HCT116 (cell line): ENCODE measurements around the gene FAR2. TPM values are rescaled to one million over a fixed set of nuclear protein-coding genes. Genes with fewer than 3 reads are reported as not detected.

Experiments
- ATAC-seq: fragments of 200-7000 bp; cut with Tn5 transposase; 2 replicates; pipeline ENCODE4 v1.9.1; 2020; ENCODE audit warnings: mild to moderate bottlenecking, moderate library complexity
- BruUV-seq: library from RNA; stranded (reverse); fragments of 400-500 nt; replicated peaks from 2 replicates; lab custom pipeline; 2021; lab: Mats Ljungman, UMichigan
- CTCF ChIA-PET: fragments of 300-600 bp; sonication (Branson Sonifier 250); formaldehyde crosslinking; loops from one replicate; lab custom pipeline; 2021; ENCODE audit warnings: antibody characterized with exemption; lab: Charles Lee
- POLR2A ChIA-PET: fragments of 300-600, 350-600 bp; sonication (Branson Sonifier 250); formaldehyde crosslinking; loops from one replicate; lab custom pipeline; 2021; ENCODE audit warnings: antibody characterized with exemption; lab: Charles Lee
- RAD21 ChIA-PET, 2 experiments: fragments of 300-600 bp; sonication (Branson Sonifier 250); formaldehyde crosslinking; loops; one replicate each; lab custom pipeline; 2023; ENCODE audit warnings: low total read pairs in 2 of 2; ENCODE audit not compliant: uncharacterized antibody in 2 of 2, unreplicated experiment in 2 of 2, low non-redundant PET in 1 of 2; lab: Charles Lee
- DNase-seq: peaks from one replicate; pipeline ENCODE4 v3.0.0-alpha.2; 2010; ENCODE audit warnings: low read depth, low spot score
- H2AFZ ChIP-seq: fragments of 200-600 bp; shearing (Covaris generic), sonication (generic); 2 replicates; pipeline ENCODE4 v1.6.1; 2017; ENCODE audit warnings: low read depth, mixed run types, mixed read lengths, antibody characterized with exemption, low read length; ENCODE audit not compliant: poor library complexity, severe bottlenecking
- H3K27ac ChIP-seq: 2 replicates; pipeline ENCODE4 v1.5.1; 2012; ENCODE audit warnings: low read depth, low read length
- H3K27me3 ChIP-seq: fragments of 200-600 bp; sonication (generic); 2 replicates; pipeline ENCODE4 v1.6.1; 2016; ENCODE audit warnings: mixed run types, low read length, mixed read lengths; ENCODE audit not compliant: insufficient read depth
- H3K36me3 ChIP-seq, 2 experiments: fragments of 200-500 bp in 1 of 2; fragments of 200-600 bp in 1 of 2; sonication (Bioruptor generic) in 1 of 2; sonication (generic) in 1 of 2; 2 replicates each; pipeline versions ENCODE4 v1.5.1 to v1.6.1; 2014 to 2016; ENCODE audit warnings: low read length in 2 of 2, inconsistent platforms in 1 of 2, mixed read lengths in 1 of 2, mixed run types in 1 of 2; ENCODE audit not compliant: insufficient read depth in 2 of 2, control insufficient read depth in 1 of 2
- H3K4me1 ChIP-seq, 2 experiments: fragments of 200-600 bp in 1 of 2; sonication (generic) in 1 of 2; 2 replicates each; pipeline versions ENCODE4 v1.5.1 to v1.6.1; 2012 to 2017; ENCODE audit warnings: low read length in 2 of 2, inconsistent platforms in 1 of 2, mild to moderate bottlenecking in 1 of 2, mixed read lengths in 1 of 2, mixed run types in 1 of 2, moderate library complexity in 1 of 2; ENCODE audit not compliant: insufficient read depth in 2 of 2, control insufficient read depth in 1 of 2
- H3K4me2 ChIP-seq: fragments of 200-600 bp; sonication (generic); 2 replicates; pipeline ENCODE4 v1.6.1; 2017; ENCODE audit warnings: mixed run types, low read length, mixed read lengths
- H3K4me3 ChIP-seq, 2 experiments: fragments of 200-600 bp in 1 of 2; sonication (generic) in 1 of 2; replicated peaks in 1 of 2; 2 replicates each; pipeline ENCODE4 v1.5.1; 2011 to 2016; ENCODE audit warnings: low read length in 2 of 2, control low read depth in 1 of 2, low read depth in 1 of 2, mild to moderate bottlenecking in 1 of 2, mixed read lengths in 1 of 2, mixed run types in 1 of 2
- H3K79me2 ChIP-seq: fragments of 200-600 bp; sonication (generic); 2 replicates; pipeline ENCODE4 v1.6.1; 2017; ENCODE audit warnings: mild to moderate bottlenecking, mixed run types, low read length, moderate library complexity, mixed read lengths; ENCODE audit not compliant: insufficient read depth
- H3K9ac ChIP-seq: fragments of 200-600 bp; sonication (generic); 2 replicates; pipeline ENCODE4 v1.6.1; 2016; ENCODE audit warnings: low read length, mixed read lengths
- H3K9me2 ChIP-seq: fragments of 200-600 bp; sonication (generic), shearing (Covaris generic); 2 replicates; pipeline ENCODE4 v1.6.1; 2017; ENCODE audit warnings: mixed run types, mild to moderate bottlenecking, moderate library complexity; ENCODE audit not compliant: insufficient read depth
- H3K9me3 ChIP-seq, 2 experiments: fragments of 200-500 bp in 1 of 2; fragments of 200-600 bp in 1 of 2; sonication (Bioruptor generic) in 1 of 2; sonication (generic) in 1 of 2; 2 replicates each; pipeline ENCODE4 v1.6.1; 2014 to 2017; ENCODE audit warnings: low read length in 2 of 2, mixed read lengths in 2 of 2, inconsistent platforms in 1 of 2, low read depth in 1 of 2, mild to moderate bottlenecking in 1 of 2, mixed run types in 1 of 2, moderate library complexity in 1 of 2; ENCODE audit not compliant: control insufficient read depth in 1 of 2, insufficient read depth in 1 of 2
- H4K20me1 ChIP-seq: fragments of 200-600 bp; sonication (generic), shearing (Covaris generic); 2 replicates; pipeline ENCODE4 v1.6.1; 2017; ENCODE audit warnings: mixed run types, mild to moderate bottlenecking, moderate library complexity; ENCODE audit not compliant: insufficient read depth
- CBX3 ChIP-seq: IDR thresholded peaks from 2 replicates; pipeline ENCODE4 v1.6.1; 2012; ENCODE audit warnings: low read depth
- EGR1 ChIP-seq: IDR thresholded peaks from 2 replicates; pipeline ENCODE4 v1.6.1; 2012; ENCODE audit warnings: low read depth
- ELF1 ChIP-seq: IDR thresholded peaks from 2 replicates; pipeline ENCODE4 v1.6.1; 2012; ENCODE audit warnings: low read depth, borderline replicate concordance
- FOSL1 ChIP-seq: IDR thresholded peaks from 2 replicates; pipeline ENCODE4 v1.6.1; 2012; ENCODE audit warnings: low read depth
- JUND ChIP-seq: IDR thresholded peaks from 2 replicates; pipeline ENCODE4 v1.6.1; 2012
- POLR2A ChIP-seq: IDR thresholded peaks from 2 replicates; pipeline ENCODE4 v1.7.0; 2011; ENCODE audit warnings: borderline replicate concordance; ENCODE audit not compliant: insufficient read depth, insufficient read length; ENCODE audit errors: extremely low read depth
- SIN3A ChIP-seq: IDR thresholded peaks from 2 replicates; pipeline ENCODE4 v1.6.1; 2012; ENCODE audit warnings: low read depth
- SP1 ChIP-seq: IDR thresholded peaks from 2 replicates; pipeline ENCODE4 v1.6.1; 2012; ENCODE audit warnings: low read depth
- SRF ChIP-seq: IDR thresholded peaks from 2 replicates; pipeline ENCODE4 v1.6.1; 2012; ENCODE audit warnings: low read depth
- ZBTB33 ChIP-seq: IDR thresholded peaks from 2 replicates; pipeline ENCODE4 v1.6.1; 2011; ENCODE audit warnings: mild to moderate bottlenecking, low read length, moderate library complexity; ENCODE audit not compliant: insufficient replicate concordance; ENCODE audit errors: extremely low read depth
- ZFX ChIP-seq: fragments of 450-650 bp; IDR thresholded peaks from 2 replicates; pipeline ENCODE4 v1.6.1; 2017
- intact Hi-C: fragments of 100-400 bp; cut with micrococcal nuclease; formaldehyde crosslinking; loops from 2 replicates; pipeline ENCODE4 v1.10.0; 2022
- total RNA-seq: library from RNA; stranded (reverse); gene quantifications from one replicate; pipeline ENCODE4 v1.2.1, GENCODE V29; 2021; ENCODE audit not compliant: unreplicated experiment

The FAR2 gene
- total RNA-seq, 1 experiment from 2014 or later: 9.7 TPM

- POLR2A ChIA-PET: no interaction called here
Measured at GRCh38 chr12:29269706-29270408, 120.8 kb downstream of the FAR2 start.

More at GRCh38 chr12:29269706-29270408, 120.8 kb downstream of the FAR2 start:
- ChIA-PET RAD21 (no interaction called here), CTCF (no interaction called here)
- Histone ChIP-seq H2AFZ (no peak overlapping the region), H3K79me2 (no peaks in the 10 kb centered on the region), H3K9me2 (no peaks in the 10 kb centered on the region), H3K9ac (no peak overlapping the region), H3K27me3 (no peaks in the 10 kb centered on the region), H3K27ac (no peak overlapping the region), H3K4me3 (no peak overlapping the region), H3K9me3 (no peaks in the 10 kb centered on the region), H3K4me2 (no peak overlapping the region), H4K20me1 (no peaks in the 10 kb centered on the region; the same call in 1 of the 2 replicates), H3K36me3 (no peaks in the 10 kb centered on the region), H3K4me1 (0 out of 4 replicates have a peak, but pooled peaks cover 0 to 8% of the 10 kb centered on the region in 2 experiments)
- ATAC-seq: no peak
- DNase-seq: no peak
- BruUV-seq: no TSS peak
- intact Hi-C loops: no loop called here
- TF ChIP-seq SRF (no peak), CBX3 (no peak), POLR2A (no peak), ELF1 (no peak), EGR1 (no peak), FOSL1 (no peak), SIN3A (no peak), ZFX (no peak), JUND (no peak), ZBTB33 (no peak), SP1 (no peak)
